HepG2 (cell line): Measurements from ENCODE around the gene ZNF821. TPM values are rescaled to one million over a fixed set of nuclear protein-coding genes. Genes with fewer than 3 reads are reported as not detected.

Experiments
- DZIP1 ChIP-seq: sonication (generic); formaldehyde crosslinking; IDR thresholded peaks from 2 replicates; pipeline ENCODE4 v1.5.0; 2020; ENCODE audit warnings: mild to moderate bottlenecking, missing genetic modification reagents
- HDAC1 ChIP-seq: sonication (generic); formaldehyde crosslinking; IDR thresholded peaks from 2 replicates; pipeline ENCODE4 v1.5.1; 2020; ENCODE audit warnings: mild to moderate bottlenecking, missing genetic modification reagents
- HHEX ChIP-seq: IDR thresholded peaks from 2 replicates; pipeline ENCODE4 v1.6.1; 2016; ENCODE audit warnings: control low read depth
- IRX3 ChIP-seq: sonication (generic); formaldehyde crosslinking; IDR thresholded peaks from 2 replicates; pipeline ENCODE4 v1.8.1; 2023; ENCODE audit warnings: mild to moderate bottlenecking, low read depth, missing genetic modification reagents, borderline replicate concordance
- PREB ChIP-seq: sonication (generic); formaldehyde crosslinking; IDR thresholded peaks from 2 replicates; pipeline ENCODE4 v1.4.0; 2020; ENCODE audit warnings: missing genetic modification reagents
- RARA ChIP-seq: IDR thresholded peaks from 2 replicates; pipeline ENCODE4 v1.6.1; 2016; ENCODE audit warnings: missing genetic modification reagents, missing compliant biosample characterization
- REL ChIP-seq: sonication (generic); formaldehyde crosslinking; conservative IDR thresholded peaks from 2 replicates; pipeline ENCODE4 v1.8.0; 2022; ENCODE audit warnings: mild to moderate bottlenecking, missing genetic modification reagents, moderate library complexity
- SNAPC2 ChIP-seq: sonication (generic); formaldehyde crosslinking; IDR thresholded peaks from 2 replicates; pipeline ENCODE4 v1.8.1; 2022; ENCODE audit warnings: mild to moderate bottlenecking, missing genetic modification reagents
- ZNF121 ChIP-seq: sonication (generic); formaldehyde crosslinking; IDR thresholded peaks from 2 replicates; pipeline ENCODE4 v1.5.0; 2020; ENCODE audit warnings: mild to moderate bottlenecking, missing genetic modification reagents
- ZNF44 ChIP-seq: sonication (generic); formaldehyde crosslinking; IDR thresholded peaks from 2 replicates; pipeline ENCODE4 v1.5.1; 2020; ENCODE audit warnings: mild to moderate bottlenecking, missing genetic modification reagents
- ZNF619 ChIP-seq: sonication (generic); formaldehyde crosslinking; IDR thresholded peaks from 2 replicates; pipeline ENCODE4 v1.4.0; 2020; ENCODE audit warnings: mild to moderate bottlenecking, missing genetic modification reagents
- ZNF703 ChIP-seq: sonication (generic); formaldehyde crosslinking; IDR thresholded peaks from 2 replicates; pipeline ENCODE4 v1.5.1; 2020; ENCODE audit warnings: missing genetic modification reagents, mild to moderate bottlenecking, moderate library complexity, borderline replicate concordance
- ZNF761 ChIP-seq: sonication (generic); formaldehyde crosslinking; conservative IDR thresholded peaks from 2 replicates; pipeline ENCODE4 v1.4.0; 2020; ENCODE audit warnings: mild to moderate bottlenecking, missing genetic modification reagents
- ZNF879 ChIP-seq: sonication (generic); formaldehyde crosslinking; IDR thresholded peaks from 2 replicates; pipeline ENCODE4 v1.8.1; 2023; ENCODE audit warnings: missing genetic modification reagents
- polyA plus RNA-seq, 8 experiments: library from polyadenylated mRNA; depleted of rRNA in 3 of 8; stranded (reverse) in 7 of 8; unstranded in 1 of 8; fragments of >200 nt; fragmentation: Illumina TruSeq in 4 of 8; extraction: Trizol in 4 of 8; gene quantifications; 2 replicates each; pipeline versions ENCODE4 v1.2.1 to v1.2.3, GENCODE V29; 2011 to 2016; ENCODE audit warnings: low read depth in 4 of 8, missing spikeins in 1 of 8, mixed read lengths in 1 of 8; ENCODE audit not compliant: insufficient read depth in 1 of 8
- total RNA-seq, 5 experiments: library from RNA; depleted of rRNA; stranded (reverse); fragments of >200 nt; fragmentation: Illumina TruSeq; extraction: Trizol; gene quantifications; 2 replicates each; pipeline ENCODE4 v1.2.3, GENCODE V29; 2016; ENCODE audit warnings: low read depth in 1 of 5
- TF ChIP-seq, protein P1 (sequence below): sonication (generic); formaldehyde crosslinking; conservative IDR thresholded peaks from 2 replicates; pipeline ENCODE4 v1.4.0; 2020; ENCODE audit warnings: mild to moderate bottlenecking, missing genetic modification reagents, moderate library complexity
- TF ChIP-seq, protein P2 (sequence below): IDR thresholded peaks from 2 replicates; pipeline ENCODE4 v1.6.1; 2016; ENCODE audit warnings: low read depth, borderline replicate concordance
- TF ChIP-seq, protein P3 (sequence below): IDR thresholded peaks from 2 replicates; pipeline ENCODE4 v1.6.1; 2016; ENCODE audit warnings: missing biosample characterization, missing genetic modification reagents, low read depth
- TF ChIP-seq, protein P4 (sequence below): sonication (generic); formaldehyde crosslinking; IDR thresholded peaks from 2 replicates; pipeline ENCODE4 v1.9.0; 2021; ENCODE audit warnings: missing genetic modification reagents, mild to moderate bottlenecking, borderline replicate concordance

The ZNF821 gene
- total and polyA plus RNA-seq, 2 of the 13 experiments (the other 11 are each of a cell fraction or from before 2014, with no cell fraction given): 7.0 to 9.1 TPM

- TF ChIP-seq, protein P1, sequence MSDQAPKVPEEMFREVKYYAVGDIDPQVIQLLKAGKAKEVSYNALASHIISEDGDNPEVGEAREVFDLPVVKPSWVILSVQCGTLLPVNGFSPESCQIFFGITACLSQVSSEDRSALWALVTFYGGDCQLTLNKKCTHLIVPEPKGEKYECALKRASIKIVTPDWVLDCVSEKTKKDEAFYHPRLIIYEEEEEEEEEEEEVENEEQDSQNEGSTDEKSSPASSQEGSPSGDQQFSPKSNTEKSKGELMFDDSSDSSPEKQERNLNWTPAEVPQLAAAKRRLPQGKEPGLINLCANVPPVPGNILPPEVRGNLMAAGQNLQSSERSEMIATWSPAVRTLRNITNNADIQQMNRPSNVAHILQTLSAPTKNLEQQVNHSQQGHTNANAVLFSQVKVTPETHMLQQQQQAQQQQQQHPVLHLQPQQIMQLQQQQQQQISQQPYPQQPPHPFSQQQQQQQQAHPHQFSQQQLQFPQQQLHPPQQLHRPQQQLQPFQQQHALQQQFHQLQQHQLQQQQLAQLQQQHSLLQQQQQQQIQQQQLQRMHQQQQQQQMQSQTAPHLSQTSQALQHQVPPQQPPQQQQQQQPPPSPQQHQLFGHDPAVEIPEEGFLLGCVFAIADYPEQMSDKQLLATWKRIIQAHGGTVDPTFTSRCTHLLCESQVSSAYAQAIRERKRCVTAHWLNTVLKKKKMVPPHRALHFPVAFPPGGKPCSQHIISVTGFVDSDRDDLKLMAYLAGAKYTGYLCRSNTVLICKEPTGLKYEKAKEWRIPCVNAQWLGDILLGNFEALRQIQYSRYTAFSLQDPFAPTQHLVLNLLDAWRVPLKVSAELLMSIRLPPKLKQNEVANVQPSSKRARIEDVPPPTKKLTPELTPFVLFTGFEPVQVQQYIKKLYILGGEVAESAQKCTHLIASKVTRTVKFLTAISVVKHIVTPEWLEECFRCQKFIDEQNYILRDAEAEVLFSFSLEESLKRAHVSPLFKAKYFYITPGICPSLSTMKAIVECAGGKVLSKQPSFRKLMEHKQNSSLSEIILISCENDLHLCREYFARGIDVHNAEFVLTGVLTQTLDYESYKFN: no peak
- TF ChIP-seq ZNF879 (CRISPR knock-in tag) (0 out of 2 replicates have a peak, but pooled peaks have one; percentile 77), RARA (CRISPR knock-in tag) (no peak), REL (CRISPR knock-in tag) (0 out of 2 replicates have a peak, but pooled peaks have one; percentile 19), IRX3 (CRISPR knock-in tag) (0 out of 2 replicates have a peak, but pooled peaks have one; percentile 51), ZNF44 (CRISPR knock-in tag) (no peak; the same call in 1 of the 2 replicates), PREB (no peak), DZIP1 (CRISPR knock-in tag) (no peak), ZNF703 (CRISPR knock-in tag) (no peak; the same call in 1 of the 2 replicates), HHEX (CRISPR knock-in tag) (no peak), SNAPC2 (CRISPR knock-in tag) (no peak), ZNF761 (no peak), ZNF619 (CRISPR knock-in tag) (0 out of 2 replicates have a peak, but pooled peaks have one; percentile 47), ZNF121 (CRISPR knock-in tag) (no peak), HDAC1 (CRISPR knock-in tag) (no peak)
- TF ChIP-seq, protein P2, sequence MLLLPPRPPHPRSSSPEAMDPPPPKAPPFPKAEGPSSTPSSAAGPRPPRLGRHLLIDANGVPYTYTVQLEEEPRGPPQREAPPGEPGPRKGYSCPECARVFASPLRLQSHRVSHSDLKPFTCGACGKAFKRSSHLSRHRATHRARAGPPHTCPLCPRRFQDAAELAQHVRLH (CRISPR knock-in tag): no peak
- TF ChIP-seq, protein P3, sequence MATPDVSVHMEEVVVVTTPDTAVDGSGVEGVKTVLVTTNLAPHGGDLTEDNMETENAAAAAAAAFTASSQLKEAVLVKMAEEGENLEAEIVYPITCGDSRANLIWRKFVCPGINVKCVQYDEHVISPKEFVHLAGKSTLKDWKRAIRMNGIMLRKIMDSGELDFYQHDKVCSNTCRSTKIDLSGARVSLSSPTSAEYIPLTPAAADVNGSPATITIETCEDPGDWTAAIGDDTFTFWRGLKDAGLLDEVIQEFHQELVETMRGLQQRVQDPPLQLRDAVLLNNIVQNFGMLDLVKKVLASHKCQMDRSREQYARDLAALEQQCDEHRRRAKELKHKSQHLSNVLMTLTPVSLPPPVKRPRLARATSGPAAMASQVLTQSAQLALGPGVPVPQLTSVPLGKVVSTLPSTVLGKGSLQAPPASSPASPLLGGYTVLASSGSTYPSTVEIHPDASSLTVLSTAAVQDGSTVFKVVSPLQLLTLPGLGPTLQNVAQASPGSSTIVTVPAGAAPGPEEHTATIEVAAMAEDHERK: no peak
- TF ChIP-seq, protein P4, sequence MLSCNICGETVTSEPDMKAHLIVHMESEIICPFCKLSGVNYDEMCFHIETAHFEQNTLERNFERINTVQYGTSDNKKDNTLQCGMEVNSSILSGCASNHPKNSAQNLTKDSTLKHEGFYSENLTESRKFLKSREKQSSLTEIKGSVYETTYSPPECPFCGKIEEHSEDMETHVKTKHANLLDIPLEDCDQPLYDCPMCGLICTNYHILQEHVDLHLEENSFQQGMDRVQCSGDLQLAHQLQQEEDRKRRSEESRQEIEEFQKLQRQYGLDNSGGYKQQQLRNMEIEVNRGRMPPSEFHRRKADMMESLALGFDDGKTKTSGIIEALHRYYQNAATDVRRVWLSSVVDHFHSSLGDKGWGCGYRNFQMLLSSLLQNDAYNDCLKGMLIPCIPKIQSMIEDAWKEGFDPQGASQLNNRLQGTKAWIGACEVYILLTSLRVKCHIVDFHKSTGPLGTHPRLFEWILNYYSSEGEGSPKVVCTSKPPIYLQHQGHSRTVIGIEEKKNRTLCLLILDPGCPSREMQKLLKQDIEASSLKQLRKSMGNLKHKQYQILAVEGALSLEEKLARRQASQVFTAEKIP (CRISPR knock-in tag): no peak
These were observed 11.8 kb upstream of the ZNF821 start (continued) for GRCh38 chr16:71895679-71896365.
